ENCODE data around the gene GSDMA.

GRCh38 chr17:39966771-39967170 is 4.0 kb downstream of the GSDMA start:
- TF ChIP-seq CTCF (IDR thresholded peaks at IDR 0.05) (no peak), POLR2A (IDR thresholded peaks at IDR 0.05) (no peak), EP300 (IDR thresholded peaks at IDR 0.05) (no peak)
